Naive B cell (primary cell): Measurements from ENCODE around the gene TCHP. TPM values are rescaled to one million over a fixed set of nuclear protein-coding genes. Genes with fewer than 3 reads are reported as not detected.

Source experiments
- polyA plus RNA-seq, 6 donors: library from polyadenylated mRNA; unstranded; fragments of 300-500 nt; fragmentation: Illumina TruSeq; gene quantifications; one replicate each; pipeline ENCODE4 v1.2.3, GENCODE V29; 2021; ENCODE audit warnings: low read depth in 6 of 6

The TCHP gene
- polyA plus RNA-seq, 6 donors from 2014 or later = 5.6 to 10.3 (median 6.4) TPM

Other genes starting within 250 kb of the TCHP start
- under 1 TPM in 2 of 6 donors, not detected in 4; 0.29 to 0.30 TPM for gene FAM222A, start 186.4 kb upstream of the TCHP start, polyA plus RNA-seq
- gene TRPV4, start 66.9 kb upstream of the TCHP start, polyA plus RNA-seq = not detected
- gene GLTP, start 19.7 kb upstream of the TCHP start, polyA plus RNA-seq = 10 to 100 TPM; 29.8 to 50.0 (median 40.6) TPM
- 100 to 1,000 TPM in 4 of 6 donors, 10 to 100 TPM in 2; 95.1 to 129 (median 101) TPM for gene GIT2, start 96.1 kb downstream of the TCHP start, polyA plus RNA-seq
- 10 to 100 TPM; 65.4 to 95.4 (median 78.7) TPM for gene ANKRD13A, start 99.2 kb downstream of the TCHP start, polyA plus RNA-seq
- 10 to 100 TPM; 10.6 to 19.8 (median 16.7) TPM for gene C12orf76, start 148.2 kb downstream of the TCHP start, polyA plus RNA-seq
- gene IFT81, start 224.1 kb downstream of the TCHP start, polyA plus RNA-seq = 1 to 10 TPM in 4 of 6 donors, under 1 TPM in 1, not detected in 1; 0.84 to 1.9 (median 1.4) TPM